Fibroblast of pulmonary artery (primary cell): ENCODE measurements around the gene DGKE.

Experiments
- DNase-seq: peaks from one replicate; pipeline ENCODE4 v3.0.0-alpha.2; 2010; ENCODE audit warnings: low read depth
- H3K4me3 ChIP-seq: replicated peaks from 2 replicates; pipeline ENCODE4 v1.5.1; 2011; ENCODE audit warnings: low read depth, mild to moderate bottlenecking, control low read depth, low read length, moderate library complexity
- CTCF ChIP-seq: IDR thresholded peaks from 2 replicates; pipeline ENCODE4 v1.5.1; 2011; ENCODE audit warnings: mild to moderate bottlenecking, control low read depth, low read length, inconsistent platforms; ENCODE audit errors: missing control alignments

DGKE gene

DNA sequence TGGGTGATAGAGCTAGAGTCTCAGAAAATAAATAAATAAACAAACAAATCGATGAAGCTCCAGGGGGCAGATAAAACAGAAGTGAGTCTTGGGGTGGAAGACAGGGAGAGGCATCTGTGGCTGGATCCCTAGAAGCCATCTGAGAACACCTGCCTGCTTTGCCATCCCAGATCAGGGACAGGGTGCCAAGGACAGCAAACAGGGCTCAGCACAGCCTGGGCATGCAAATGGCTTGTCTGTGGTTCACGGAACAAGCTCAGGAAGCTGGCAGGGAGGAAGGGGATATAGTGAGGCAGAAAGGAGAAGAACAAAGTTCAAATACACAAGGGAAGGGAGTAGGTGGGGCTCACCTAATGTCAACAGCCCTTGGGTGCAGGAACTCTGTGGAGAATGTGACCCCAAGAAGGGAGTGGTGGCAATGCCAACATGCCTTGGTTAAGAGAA lies 52.4 kb downstream of the DGKE start:
- no peak for DNase-seq

DNA sequence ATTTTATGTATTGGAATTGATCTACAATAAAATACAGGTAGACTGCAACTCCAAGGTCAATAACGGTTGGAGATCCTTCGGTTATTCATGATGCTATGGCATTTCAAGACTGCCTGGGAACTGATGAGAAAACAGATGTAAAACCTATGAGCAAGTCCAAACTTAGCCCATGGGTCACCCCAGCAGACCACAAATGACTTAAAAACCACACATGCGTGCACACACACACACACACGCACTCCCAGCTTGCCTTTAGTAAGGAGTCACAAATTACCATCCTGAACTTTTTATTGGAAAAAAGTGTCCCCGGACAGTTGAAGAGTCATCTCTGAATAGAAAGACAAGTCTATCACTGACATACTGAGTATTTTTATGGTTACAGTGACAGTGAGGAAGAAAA lies 53.2 kb downstream of the DGKE start:
- H3K4me3 ChIP-seq = no peak overlapping the region
- TF ChIP-seq CTCF = no peak
- DNase-seq = no peak

More for the DNA sequence above, 52.4 kb downstream of the DGKE start:
- TF ChIP-seq CTCF = no peak
- no peak overlapping the region for H3K4me3 ChIP-seq

DNA sequence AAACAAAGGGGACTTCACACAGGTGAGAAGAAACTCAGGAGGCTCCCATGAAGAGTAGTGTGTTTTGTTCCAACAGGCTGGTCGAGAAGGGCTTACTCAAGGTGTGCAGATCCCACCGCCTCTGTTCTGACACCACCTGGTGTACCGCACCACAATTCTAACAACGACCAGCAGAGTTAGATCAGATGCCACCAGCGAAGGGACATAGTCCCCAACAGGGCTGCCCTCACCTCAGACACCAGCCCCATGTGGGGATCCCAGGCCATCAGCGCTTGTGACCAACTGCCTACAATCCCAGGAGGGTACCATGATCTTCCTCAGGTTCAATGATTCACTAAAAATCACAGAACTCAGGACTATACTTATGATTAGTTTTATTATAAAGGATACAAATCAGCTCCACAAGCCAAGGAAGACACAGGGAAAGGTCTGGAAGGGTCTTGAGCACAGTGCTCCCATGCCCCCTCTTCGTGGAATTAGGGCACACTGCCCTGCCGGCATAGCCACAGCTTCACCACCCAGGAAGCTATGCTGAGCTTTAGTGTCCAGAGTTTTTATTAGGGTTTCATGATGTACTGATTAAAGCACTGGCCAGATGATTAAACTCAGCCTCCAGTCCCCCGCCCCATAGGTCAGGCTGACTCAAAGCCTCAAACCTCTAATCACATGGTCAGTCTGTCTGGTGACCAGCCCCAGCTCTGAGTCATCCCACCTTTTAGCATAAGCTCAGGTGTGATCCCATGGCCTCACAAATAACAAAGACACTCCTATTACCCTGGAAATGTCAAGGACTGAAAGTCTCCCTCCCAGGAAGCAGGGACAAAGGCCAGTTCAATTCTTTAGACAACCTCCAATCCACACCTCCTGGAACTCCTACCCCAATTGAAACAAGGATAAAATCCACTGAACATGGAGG lies 53.9 kb downstream of the DGKE start:
- DNase-seq = no peak
- TF ChIP-seq CTCF = no peak
- H3K4me3 ChIP-seq = no peak overlapping the region

- no peak for DNase-seq
- no peak overlapping the region for H3K4me3 ChIP-seq
- TF ChIP-seq CTCF = no peak
These were observed 56.4 kb downstream of the DGKE start for GRCh38 chr17:56890390-56890789.

DNA sequence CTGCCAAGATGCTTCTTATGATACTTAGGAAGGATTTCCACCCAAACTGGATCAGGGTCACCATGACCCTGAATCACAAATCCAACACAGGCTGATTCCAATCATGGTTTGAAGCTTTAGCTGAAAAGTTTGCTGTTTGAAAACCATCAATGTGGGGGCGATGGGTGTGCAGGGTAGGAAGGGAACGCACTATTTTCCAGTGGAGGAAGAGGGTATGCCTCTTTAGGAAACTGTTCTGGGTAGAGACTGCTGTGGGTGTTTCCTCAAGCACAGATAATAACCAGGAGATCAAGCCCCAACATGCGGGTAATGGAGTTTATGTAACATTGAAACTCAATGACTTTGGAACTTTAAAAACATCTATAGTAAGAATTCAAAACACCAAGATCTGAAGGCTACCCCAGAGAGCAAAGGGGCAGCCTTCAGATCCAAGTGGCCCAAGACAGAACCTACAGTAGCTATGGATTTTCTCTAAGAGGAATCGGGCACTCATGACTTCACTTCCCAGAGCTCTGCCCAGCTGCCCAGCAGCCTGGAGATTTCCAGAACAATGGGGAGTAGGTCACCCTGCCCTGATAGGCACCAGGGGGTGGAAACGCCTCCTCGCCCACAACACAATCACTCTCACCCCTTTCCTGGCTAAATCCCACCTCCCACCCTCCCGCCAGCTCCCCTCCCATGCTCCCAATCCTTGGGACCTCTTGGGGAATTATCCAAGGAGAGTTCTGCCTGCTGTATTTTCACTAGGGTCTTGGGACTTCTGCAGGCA lies 57.1 kb downstream of the DGKE start:
- DNase-seq = no peak
- no peak for TF ChIP-seq CTCF
- H3K4me3 ChIP-seq = no peak overlapping the region

DNA sequence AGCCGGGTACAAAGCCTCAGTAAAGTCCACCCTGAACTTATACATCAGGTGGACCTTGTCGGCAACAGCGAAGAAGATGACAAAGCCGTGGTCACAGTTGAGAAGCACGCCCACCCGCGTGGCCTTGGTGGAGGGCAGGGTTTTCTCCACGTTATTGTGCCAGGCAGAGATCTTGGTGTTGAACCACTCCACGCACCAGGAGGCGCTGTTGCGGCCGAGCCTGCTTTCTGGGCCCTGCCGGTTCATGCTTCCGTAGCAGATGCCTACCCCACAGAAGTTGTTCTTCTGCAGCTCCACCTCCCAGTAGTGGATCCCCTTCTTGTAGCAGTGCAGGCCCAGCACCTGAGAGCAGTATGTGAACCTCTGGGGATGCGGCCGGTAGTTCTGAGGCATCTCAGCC lies 57.8 kb downstream of the DGKE start:
- H3K4me3 ChIP-seq = no peak overlapping the region
- DNase-seq = no peak
- peak; percentile 35 for TF ChIP-seq CTCF
